Gastrocnemius medialis (tissue), 4 donors: ENCODE measurements around the gene SOX15. TPM values are rescaled to one million over a fixed set of nuclear protein-coding genes. Genes with fewer than 3 reads are reported as not detected.

Experiments used
- ATAC-seq, 2 donors: fragments of 150-250 bp; one replicate each; pipeline ENCODE4 v1.9.1; 2016
- DNase-seq, 2 donors: peaks; one replicate each; pipeline ENCODE4 v3.0.0-alpha.2; 2019
- H3K27ac ChIP-seq, 4 donors: fragments of 200-600 bp; sonication (generic); 1 replicate in 1 of 4; 2 replicates in 3 of 4; pipeline ENCODE4 v1.5.1; 2016 to 2018; ENCODE audit warnings: mild to moderate bottlenecking in 2 of 4, moderate library complexity in 1 of 4
- H3K27me3 ChIP-seq, 3 donors: fragments of 200-600 bp; sonication (generic) in 2 of 3; 1 replicate in 1 of 3; 2 replicates in 2 of 3; pipeline versions ENCODE4 v1.5.1 to v1.6.0; 2016 to 2019; ENCODE audit warnings: mild to moderate bottlenecking in 1 of 3, moderate library complexity in 1 of 3
- H3K36me3 ChIP-seq, 2 donors: fragments of 200-600 bp; sonication (generic) in 1 of 2; one replicate each; pipeline ENCODE4 v1.5.1; 2017 to 2018
- H3K4me1 ChIP-seq, 2 donors: fragments of 200-600 bp; sonication (generic) in 1 of 2; one replicate each; pipeline ENCODE4 v1.5.1; 2016 to 2017; ENCODE audit warnings: mild to moderate bottlenecking in 2 of 2
- H3K4me3 ChIP-seq, 4 donors: fragments of 200-600 bp; sonication (generic) in 3 of 4; 1 replicate in 1 of 4; 2 replicates in 3 of 4; pipeline ENCODE4 v1.5.1; 2016 to 2019; ENCODE audit warnings: mild to moderate bottlenecking in 2 of 4
- H3K9me3 ChIP-seq, 3 donors: fragments of 200-600 bp; sonication (generic) in 2 of 3; 1 replicate in 1 of 3; 2 replicates in 2 of 3; pipeline ENCODE4 v1.5.1; 2016 to 2019
- POLR2A ChIP-seq, 2 donors: fragments of 450-650 bp; IDR thresholded peaks; one replicate each; pipeline ENCODE4 v1.6.1; 2017; ENCODE audit warnings: antibody characterized with exemption in 2 of 2, mild to moderate bottlenecking in 2 of 2, moderate library complexity in 2 of 2
- in situ Hi-C, 4 donors: fragments of 200-750 bp; cut with MboI; loops; one replicate each; pipeline versions ENCODE4 v1.15.0 to v1.8.0; 2017; ENCODE audit warnings: low sequenced_read_pairs in 4 of 4
- intact Hi-C: fragments of 100-400 bp; cut with DNase I; formaldehyde crosslinking; loops from one replicate; pipeline ENCODE4 v1.15.1; 2023; ENCODE audit warnings: low total_unique reads
- total RNA-seq, 4 donors: library from RNA; depleted of rRNA; stranded (reverse); fragments of >200 nt; gene quantifications; one replicate each; pipeline versions ENCODE4 v1.1.0 to v1.2.3, GENCODE V29; 2016
- TF ChIP-seq, protein P1 (sequence below), 5 experiments: fragments of 450-650 bp in 3 of 5; fragments of 200-600 bp in 2 of 5; sonication (generic) in 2 of 5; IDR thresholded peaks in 4 of 5; conservative IDR thresholded peaks in 1 of 5; 1 replicate in 4 of 5; 2 replicates in 1 of 5; pipeline ENCODE4 v1.5.1; 2016 to 2019; ENCODE audit warnings: antibody characterized with exemption in 5 of 5, mild to moderate bottlenecking in 3 of 5, moderate library complexity in 3 of 5

SOX15 gene
- total RNA-seq, 4 donors from 2014 or later: 0.66 to 1.3 (median 1.1) TPM; not detected in 1

GRCh38 chr17:7562208-7562605 lies 27.7 kb downstream of the SOX15 start:
- ATAC-seq (no peak), DNase-seq (no peak)
- Histone ChIP-seq H3K4me1 (peaks cover 47 to 61% of the 10 kb centered on the region in 2 donors), H3K9me3 (no peaks in the 10 kb centered on the region), H3K27ac (peak overlapping the region; percentile 93 to 96 (median 96)), H3K36me3 (peaks cover 0 to 44% of the 10 kb centered on the region in 2 donors), H3K27me3 (no peaks in the 10 kb centered on the region), H3K4me3 (peak overlapping the region; percentile 87 to 95 (median 88))
- no peak for TF ChIP-seq POLR2A (IDR thresholded peaks at IDR 0.05)
- TF ChIP-seq, protein P1, sequence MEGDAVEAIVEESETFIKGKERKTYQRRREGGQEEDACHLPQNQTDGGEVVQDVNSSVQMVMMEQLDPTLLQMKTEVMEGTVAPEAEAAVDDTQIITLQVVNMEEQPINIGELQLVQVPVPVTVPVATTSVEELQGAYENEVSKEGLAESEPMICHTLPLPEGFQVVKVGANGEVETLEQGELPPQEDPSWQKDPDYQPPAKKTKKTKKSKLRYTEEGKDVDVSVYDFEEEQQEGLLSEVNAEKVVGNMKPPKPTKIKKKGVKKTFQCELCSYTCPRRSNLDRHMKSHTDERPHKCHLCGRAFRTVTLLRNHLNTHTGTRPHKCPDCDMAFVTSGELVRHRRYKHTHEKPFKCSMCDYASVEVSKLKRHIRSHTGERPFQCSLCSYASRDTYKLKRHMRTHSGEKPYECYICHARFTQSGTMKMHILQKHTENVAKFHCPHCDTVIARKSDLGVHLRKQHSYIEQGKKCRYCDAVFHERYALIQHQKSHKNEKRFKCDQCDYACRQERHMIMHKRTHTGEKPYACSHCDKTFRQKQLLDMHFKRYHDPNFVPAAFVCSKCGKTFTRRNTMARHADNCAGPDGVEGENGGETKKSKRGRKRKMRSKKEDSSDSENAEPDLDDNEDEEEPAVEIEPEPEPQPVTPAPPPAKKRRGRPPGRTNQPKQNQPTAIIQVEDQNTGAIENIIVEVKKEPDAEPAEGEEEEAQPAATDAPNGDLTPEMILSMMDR (IDR thresholded peaks at IDR 0.05 in 4 of 5, conservative IDR thresholded peaks at IDR 0.05 in 1 of 5): no peak
- intact Hi-C loops (loop anchor here (5.0 kb wide), 2 partner anchors 235 to 280 kb away; partner anchors contain the start of gene NEURL4), in situ Hi-C loops (loop anchor here in 1 of 4 donors (10.0 to 25.0 kb wide), 2 partner anchors 125 to 217 kb away; partner anchors contain the start of genes CHRNB1, FGF11, SPEM2 and SPEM3)

GRCh38 chr17:7561589-7562207 lies 28.2 kb downstream of the SOX15 start, which contains the start of gene SENP3:
SENP3 (plus strand) TSS chr17:7561919; CDS start chr17:7563077, 1,158 bp downstream.
- intact Hi-C loops: loop anchor here (1.0 to 5.0 kb wide), 13 partner anchors 11 to 281 kb away; partner anchors contain the start of genes CHRNB1, FXR2, KCTD11 and NEURL4
- no peaks in the 10 kb centered on the region for H3K9me3 ChIP-seq
- peak; percentile 76 to 84 for TF ChIP-seq POLR2A (IDR thresholded peaks at IDR 0.05)
- TF ChIP-seq, protein P1 (IDR thresholded peaks at IDR 0.05 in 4 of 5, conservative IDR thresholded peaks at IDR 0.05 in 1 of 5): peak in 1 of 5 experiments; percentile 14
- ATAC-seq: peak; percentile 75 to 82
- H3K27ac ChIP-seq: peak within 1 kb of the TSS; percentile 93 to 96 (median 96)
- peaks cover 48 to 62% of the 10 kb centered on the region in 2 donors for H3K4me1 ChIP-seq
- peak; percentile 84 to 88 for DNase-seq
- peaks cover 0 to 39% of the 10 kb centered on the region in 2 donors for H3K36me3 ChIP-seq
- no peaks in the 10 kb centered on the region for H3K27me3 ChIP-seq
- peak within 1 kb of the TSS; percentile 87 to 95 (median 88) for H3K4me3 ChIP-seq
- in situ Hi-C loops: loop anchor here in 1 of 4 donors (10.0 to 25.0 kb wide), 2 partner anchors 124 to 217 kb away; partner anchors contain the start of genes CHRNB1, FGF11, SPEM2 and SPEM3

DNA sequence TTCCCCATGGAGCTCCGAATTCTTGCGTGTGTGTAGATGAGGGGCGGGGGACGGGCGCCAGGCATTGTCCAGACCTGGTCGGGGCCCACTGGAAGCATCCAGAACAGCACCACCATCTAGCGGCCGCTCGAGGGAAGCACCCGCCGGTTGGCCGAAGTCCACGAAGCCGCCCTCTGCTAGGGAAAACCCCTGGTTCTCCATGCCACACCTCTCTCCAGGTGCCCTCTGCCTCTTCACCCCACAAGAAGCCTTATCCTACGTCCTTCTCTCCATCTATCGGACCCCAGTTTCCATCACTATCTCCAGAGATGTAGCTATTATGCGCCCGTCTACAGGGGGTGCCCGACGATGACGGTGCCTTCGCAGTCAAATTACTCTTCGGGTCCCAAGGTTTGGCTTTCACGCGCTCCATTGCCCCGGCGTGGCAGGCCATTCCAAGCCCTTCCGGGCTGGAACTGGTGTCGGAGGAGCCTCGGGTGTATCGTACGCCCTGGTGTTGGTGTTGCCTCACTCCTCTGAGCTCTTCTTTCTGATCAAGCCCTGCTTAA lies 28.8 kb downstream of the SOX15 start:
- ATAC-seq (peak; percentile 83), DNase-seq (peak; percentile 87 to 93)
- in situ Hi-C loops (loop anchor here in 1 of 4 donors (10.0 to 25.0 kb wide), 2 partner anchors 124 to 216 kb away; partner anchors contain the start of genes CHRNB1, FGF11, SPEM2 and SPEM3), intact Hi-C loops (loop anchor here (1.0 to 5.0 kb wide), 13 partner anchors 11 to 281 kb away; partner anchors contain the start of genes CHRNB1, FXR2, KCTD11 and NEURL4)
- H3K4me1 ChIP-seq: peaks cover 48 to 62% of the 10 kb centered on the region in 2 donors
- H3K27ac ChIP-seq: peak overlapping the region; percentile 93 to 96 (median 96)
- TF ChIP-seq, protein P1 (IDR thresholded peaks at IDR 0.05 in 4 of 5, conservative IDR thresholded peaks at IDR 0.05 in 1 of 5): peak; percentile 90 to 91 (median 90)
- no peak for TF ChIP-seq POLR2A (IDR thresholded peaks at IDR 0.05)
- H3K36me3 ChIP-seq: peaks cover 0 to 33% of the 10 kb centered on the region in 2 donors
- H3K9me3 ChIP-seq: no peaks in the 10 kb centered on the region
- no peaks in the 10 kb centered on the region for H3K27me3 ChIP-seq
- peak overlapping the region; percentile 87 to 95 (median 88) for H3K4me3 ChIP-seq

- peak overlapping the region; percentile 87 to 95 (median 88) for H3K4me3 ChIP-seq
- TF ChIP-seq POLR2A (IDR thresholded peaks at IDR 0.05): no peak
- TF ChIP-seq, protein P1 (IDR thresholded peaks at IDR 0.05 in 4 of 5, conservative IDR thresholded peaks at IDR 0.05 in 1 of 5): peak; percentile 34 to 69 (median 54)
- peak overlapping the region; percentile 93 to 96 (median 96) for H3K27ac ChIP-seq
- H3K9me3 ChIP-seq: no peaks in the 10 kb centered on the region
- ATAC-seq (peak in 1 of 2 donors; percentile 45), DNase-seq (peak in 1 of 2 donors; percentile 65)
- H3K27me3 ChIP-seq: no peaks in the 10 kb centered on the region
- intact Hi-C loops (loop anchor here (1.0 to 5.0 kb wide), 13 partner anchors 12 to 282 kb away; partner anchors contain the start of genes CHRNB1, FXR2, KCTD11 and NEURL4), in situ Hi-C loops (loop anchor here in 1 of 4 donors (10.0 to 25.0 kb wide), 2 partner anchors 123 to 216 kb away; partner anchors contain the start of genes CHRNB1, FGF11, SPEM2 and SPEM3)
- peaks cover 48 to 62% of the 10 kb centered on the region in 2 donors for H3K4me1 ChIP-seq
- H3K36me3 ChIP-seq: peaks cover 0 to 26% of the 10 kb centered on the region in 2 donors
Measured at GRCh38 chr17:7560172-7561027, 29.5 kb downstream of the SOX15 start.
